ENCODE results near the gene PRKCZ.

- TF ChIP-seq CTCF (IDR thresholded peaks at IDR 0.05; ENCODE audit: low read depth, low read length) (no peak), EZH2phosphoT487 (IDR thresholded peaks at IDR 0.05; ENCODE audit: low read depth) (no peak)
These were observed 216 bp downstream of the PRKCZ start for GRCh38 chr1:2050461-2050792.

Data from OCI-LY3 (cell line).